A549 (cell line): Measurements from ENCODE around the gene CASP3. TPM values are rescaled to one million over a fixed set of nuclear protein-coding genes. Genes with fewer than 3 reads are reported as not detected.

Source experiments
- ATAC-seq, 2 experiments: fragments of 200-7000 bp in 1 of 2; fragments of >200 bp in 1 of 2; cut with Nextera tagmentation in 1 of 2; cut with Tn5 transposase in 1 of 2; 3 replicates each; pipeline versions ENCODE4 v1.8.0 to v1.9.1; 2018 to 2020; ENCODE audit warnings: mild to moderate bottlenecking in 1 of 2, moderate library complexity in 1 of 2
- CTCF ChIA-PET: fragments of 300-600 bp; sonication (Branson Sonifier 250); formaldehyde crosslinking; extraction: SDS; loops from one replicate; lab custom pipeline; 2021; ENCODE audit warnings: antibody characterized with exemption, inconsistent platforms; lab: Yijun Ruan, JAX
- POLR2A ChIA-PET: fragments of 350-600 bp; formaldehyde crosslinking; extraction: SDS; loops from one replicate; lab custom pipeline; 2021; ENCODE audit warnings: antibody characterized with exemption, inconsistent platforms; lab: Yijun Ruan, JAX
- DNase-seq, 2 experiments: peaks; one replicate each; pipeline versions ENCODE4 v3.0.0 to v3.0.0-alpha.2; 2011 to 2016; ENCODE audit warnings: low read depth in 1 of 2, low spot score in 1 of 2
- FAIRE-seq: peaks from 2 replicates; lab custom pipeline; 2011; peaks lifted over from hg19 to GRCh38; lab: Jason Lieb, UNC
- H3K27ac ChIP-seq, 2 experiments: fragments of >200 bp; sonication (Bioruptor Twin); formaldehyde crosslinking; 3 replicates each; pipeline ENCODE4 v1.5.1; 2016 to 2017
- H3K4me1 ChIP-seq: fragments of >200 bp; sonication (Bioruptor Twin); formaldehyde crosslinking; 3 replicates; pipeline ENCODE4 v1.6.1; 2016
- H3K4me2 ChIP-seq: fragments of >200 bp; sonication (Bioruptor Twin); formaldehyde crosslinking; 3 replicates; pipeline ENCODE4 v1.6.1; 2016
- H3K4me3 ChIP-seq: fragments of >200 bp; sonication (Bioruptor Twin); formaldehyde crosslinking; 3 replicates; pipeline ENCODE4 v1.5.1; 2016
- H3K9me3 ChIP-seq: fragments of >200 bp; sonication (Bioruptor Twin); formaldehyde crosslinking; 3 replicates; pipeline ENCODE4 v1.6.1; 2016
- ATOH8 ChIP-seq: fragments of 250-450 bp; sonication (Bioruptor Pico); IDR thresholded peaks from 2 replicates; pipeline ENCODE4 v1.5.0; 2020; ENCODE audit warnings: low read depth, mild to moderate bottlenecking, moderate library complexity
- EHF ChIP-seq: fragments of 250-450 bp; sonication (Bioruptor Pico); IDR thresholded peaks from 2 replicates; pipeline ENCODE4 v1.5.0; 2020; ENCODE audit warnings: mild to moderate bottlenecking
- ESRRA ChIP-seq: fragments of 150-350 bp; IDR thresholded peaks from 2 replicates; pipeline ENCODE4 v1.6.1; 2014; ENCODE audit warnings: mild to moderate bottlenecking, low read length, borderline replicate concordance
- FOXS1 ChIP-seq: fragments of 250-450 bp; sonication (Bioruptor Pico); IDR thresholded peaks from 2 replicates; pipeline ENCODE4 v1.5.0; 2020; ENCODE audit warnings: mild to moderate bottlenecking, moderate library complexity
- HOXB5 ChIP-seq: fragments of 250-450 bp; sonication (Bioruptor Pico); IDR thresholded peaks from 2 replicates; pipeline ENCODE4 v1.5.0; 2020; ENCODE audit warnings: mild to moderate bottlenecking, moderate library complexity
- JUN ChIP-seq, 2 experiments: fragments of >200 bp; sonication (Bioruptor Twin); formaldehyde crosslinking; IDR thresholded peaks; 2 replicates in 1 of 2; 3 replicates in 1 of 2; pipeline ENCODE4 v1.6.1; 2016 to 2017
- MAFK ChIP-seq: fragments of 450-650 bp; IDR thresholded peaks from 2 replicates; pipeline ENCODE4 v1.6.1; 2014; ENCODE audit not compliant: partially characterized antibody
- MAX ChIP-seq: IDR thresholded peaks from 2 replicates; pipeline ENCODE4 v1.6.1; 2012
- MAZ ChIP-seq: fragments of 150-350 bp; IDR thresholded peaks from 2 replicates; pipeline ENCODE4 v1.6.1; 2014; ENCODE audit warnings: antibody characterized with exemption, low read depth, low read length, borderline replicate concordance
- MYC ChIP-seq: IDR thresholded peaks from 2 replicates; pipeline ENCODE4 v1.6.1; 2012; ENCODE audit warnings: mild to moderate bottlenecking, inconsistent platforms, low read length, improper control_type of control experiment, borderline replicate concordance
- NFE2L2 ChIP-seq: fragments of 150-350 bp; conservative IDR thresholded peaks from 2 replicates; pipeline ENCODE4 v1.6.1; 2014; ENCODE audit warnings: low read length
- POLR2A ChIP-seq: IDR thresholded peaks from 2 replicates; pipeline ENCODE4 v1.6.1; 2012; ENCODE audit warnings: mild to moderate bottlenecking, low read length
- POLR2AphosphoS2 ChIP-seq: conservative IDR thresholded peaks from 2 replicates; pipeline ENCODE4 v1.6.1; 2012; ENCODE audit warnings: low read length, improper control_type of control experiment, inconsistent platforms
- RARB ChIP-seq: fragments of 250-450 bp; sonication (Bioruptor Pico); IDR thresholded peaks from 2 replicates; pipeline ENCODE4 v1.8.0; 2021; ENCODE audit warnings: mild to moderate bottlenecking, moderate library complexity
- SREBF2 ChIP-seq: fragments of 450-650 bp; IDR thresholded peaks from 2 replicates; pipeline ENCODE4 v1.6.1; 2014; ENCODE audit warnings: mild to moderate bottlenecking, moderate library complexity
- ZC3H11A ChIP-seq: fragments of 450-650 bp; IDR thresholded peaks from 2 replicates; pipeline ENCODE4 v1.6.1; 2014; ENCODE audit warnings: antibody characterized with exemption, mild to moderate bottlenecking
- ZNF302 ChIP-seq: fragments of 250-450 bp; sonication (Bioruptor Pico); IDR thresholded peaks from 2 replicates; pipeline ENCODE4 v1.9.0; 2021; ENCODE audit warnings: inconsistent platforms, mild to moderate bottlenecking, moderate library complexity
- WGBS: methylation state at CpG from one replicate; pipeline ENCODE4 v1.1.6; 2017; ENCODE audit errors: missing lambda C conversion rate; 5-methylcytosine and 5-hydroxymethylcytosine counted together
- polyA plus RNA-seq, 4 experiments: library from polyadenylated mRNA; depleted of rRNA in 3 of 4; stranded (reverse); fragments of >200 nt; fragmentation: RNase III in 1 of 4; extraction: RNeasy Plus Mini Kit Qiagen cat#74134 plus additional on column Dnase treatment in 1 of 4; gene quantifications; 2 replicates in 3 of 4; 3 replicates in 1 of 4; pipeline ENCODE4 v1.2.3, GENCODE V29; 2011 to 2017
- TF ChIP-seq, protein P1 (sequence below): IDR thresholded peaks from 2 replicates; pipeline ENCODE4 v1.6.1; 2012
- TF ChIP-seq, protein P2 (sequence below): fragments of 200-600 bp; sonication (generic); IDR thresholded peaks from 2 replicates; pipeline ENCODE4 v1.6.1; 2016; ENCODE audit warnings: antibody characterized with exemption, mild to moderate bottlenecking, moderate library complexity
- TF ChIP-seq, protein P3 (sequence below): fragments of >200 bp; sonication (Bioruptor Twin); formaldehyde crosslinking; IDR thresholded peaks from 2 replicates; pipeline ENCODE4 v1.6.1; 2016
- TF ChIP-seq, protein P4 (sequence below): fragments of >200 bp; sonication (Bioruptor Twin); formaldehyde crosslinking; IDR thresholded peaks from 3 replicates; pipeline ENCODE4 v1.5.1; 2016

CASP3 gene
- polyA plus RNA-seq, 2 of the 4 experiments (the other 2 are of a cell fraction): 17.4 to 25.4 TPM

DNA sequence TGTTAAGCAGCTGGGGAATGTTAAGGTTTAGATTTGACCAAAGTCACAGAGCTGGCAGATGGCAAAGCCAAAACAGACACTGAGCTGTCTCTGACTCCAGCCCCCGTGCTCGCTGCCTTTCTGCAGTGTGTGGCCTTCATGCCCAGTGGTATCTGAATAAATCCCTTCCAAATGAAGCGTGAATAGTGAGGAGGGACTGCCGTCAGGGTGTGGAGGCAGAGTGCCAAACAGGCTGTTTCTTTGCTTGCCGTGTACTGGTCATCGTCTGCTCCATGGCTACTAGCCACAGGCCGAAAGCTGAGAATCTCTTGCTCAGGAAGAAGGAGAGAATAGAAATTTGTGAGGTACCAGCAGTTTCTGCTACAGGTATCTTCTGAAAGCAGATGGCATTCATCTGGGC, 20.0 kb upstream of the CASP3 start:
- DNase-seq: no peak
- Histone ChIP-seq H3K4me2 (no peak overlapping the region), H3K9me3 (no peaks in the 10 kb centered on the region), H3K4me3 (no peak overlapping the region), H3K4me1 (no peaks in the 10 kb centered on the region), H3K27ac (no peak overlapping the region)
- 93% methylated on average over 7 of the region's 7 CpGs for WGBS
- ATAC-seq: no peak
- CTCF ChIA-PET: no interaction called here
- TF ChIP-seq, protein P1, sequence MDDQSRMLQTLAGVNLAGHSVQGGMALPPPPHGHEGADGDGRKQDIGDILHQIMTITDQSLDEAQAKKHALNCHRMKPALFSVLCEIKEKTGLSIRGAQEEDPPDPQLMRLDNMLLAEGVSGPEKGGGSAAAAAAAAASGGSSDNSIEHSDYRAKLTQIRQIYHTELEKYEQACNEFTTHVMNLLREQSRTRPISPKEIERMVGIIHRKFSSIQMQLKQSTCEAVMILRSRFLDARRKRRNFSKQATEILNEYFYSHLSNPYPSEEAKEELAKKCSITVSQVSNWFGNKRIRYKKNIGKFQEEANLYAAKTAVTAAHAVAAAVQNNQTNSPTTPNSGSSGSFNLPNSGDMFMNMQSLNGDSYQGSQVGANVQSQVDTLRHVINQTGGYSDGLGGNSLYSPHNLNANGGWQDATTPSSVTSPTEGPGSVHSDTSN: no peak
- no peak for TF ChIP-seq ZC3H11A
- TF ChIP-seq MYC: no peak
- no peak for TF ChIP-seq JUN (IDR thresholded peaks at IDR 0.05)
- no peak for TF ChIP-seq ESRRA
- no peak for TF ChIP-seq MAFK
- TF ChIP-seq MAX: no peak
- no peak for TF ChIP-seq SREBF2
- TF ChIP-seq NFE2L2: no peak
- FAIRE-seq: no peak
- POLR2A ChIA-PET: no interaction called here

GRCh38 chr4:184668511-184669114, 19.4 kb upstream of the CASP3 start:
- H3K4me3 ChIP-seq: no peak overlapping the region
- no peak for FAIRE-seq
- ATAC-seq: no peak
- DNase-seq: no peak
- TF ChIP-seq POLR2A (no peak), ATOH8 (CRISPR knock-in tag) (no peak), POLR2AphosphoS2 (no peak), MAZ (no peak), FOXS1 (CRISPR knock-in tag) (no peak), RARB (CRISPR knock-in tag) (no peak), HOXB5 (CRISPR knock-in tag) (no peak), EHF (CRISPR knock-in tag) (no peak), ZNF302 (CRISPR knock-in tag) (no peak)
- TF ChIP-seq, protein P2, sequence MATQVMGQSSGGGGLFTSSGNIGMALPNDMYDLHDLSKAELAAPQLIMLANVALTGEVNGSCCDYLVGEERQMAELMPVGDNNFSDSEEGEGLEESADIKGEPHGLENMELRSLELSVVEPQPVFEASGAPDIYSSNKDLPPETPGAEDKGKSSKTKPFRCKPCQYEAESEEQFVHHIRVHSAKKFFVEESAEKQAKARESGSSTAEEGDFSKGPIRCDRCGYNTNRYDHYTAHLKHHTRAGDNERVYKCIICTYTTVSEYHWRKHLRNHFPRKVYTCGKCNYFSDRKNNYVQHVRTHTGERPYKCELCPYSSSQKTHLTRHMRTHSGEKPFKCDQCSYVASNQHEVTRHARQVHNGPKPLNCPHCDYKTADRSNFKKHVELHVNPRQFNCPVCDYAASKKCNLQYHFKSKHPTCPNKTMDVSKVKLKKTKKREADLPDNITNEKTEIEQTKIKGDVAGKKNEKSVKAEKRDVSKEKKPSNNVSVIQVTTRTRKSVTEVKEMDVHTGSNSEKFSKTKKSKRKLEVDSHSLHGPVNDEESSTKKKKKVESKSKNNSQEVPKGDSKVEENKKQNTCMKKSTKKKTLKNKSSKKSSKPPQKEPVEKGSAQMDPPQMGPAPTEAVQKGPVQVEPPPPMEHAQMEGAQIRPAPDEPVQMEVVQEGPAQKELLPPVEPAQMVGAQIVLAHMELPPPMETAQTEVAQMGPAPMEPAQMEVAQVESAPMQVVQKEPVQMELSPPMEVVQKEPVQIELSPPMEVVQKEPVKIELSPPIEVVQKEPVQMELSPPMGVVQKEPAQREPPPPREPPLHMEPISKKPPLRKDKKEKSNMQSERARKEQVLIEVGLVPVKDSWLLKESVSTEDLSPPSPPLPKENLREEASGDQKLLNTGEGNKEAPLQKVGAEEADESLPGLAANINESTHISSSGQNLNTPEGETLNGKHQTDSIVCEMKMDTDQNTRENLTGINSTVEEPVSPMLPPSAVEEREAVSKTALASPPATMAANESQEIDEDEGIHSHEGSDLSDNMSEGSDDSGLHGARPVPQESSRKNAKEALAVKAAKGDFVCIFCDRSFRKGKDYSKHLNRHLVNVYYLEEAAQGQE: no peak
- TF ChIP-seq, protein P3, sequence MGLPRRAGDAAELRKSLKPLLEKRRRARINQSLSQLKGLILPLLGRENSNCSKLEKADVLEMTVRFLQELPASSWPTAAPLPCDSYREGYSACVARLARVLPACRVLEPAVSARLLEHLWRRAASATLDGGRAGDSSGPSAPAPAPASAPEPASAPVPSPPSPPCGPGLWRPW: no peak
- TF ChIP-seq, protein P4, sequence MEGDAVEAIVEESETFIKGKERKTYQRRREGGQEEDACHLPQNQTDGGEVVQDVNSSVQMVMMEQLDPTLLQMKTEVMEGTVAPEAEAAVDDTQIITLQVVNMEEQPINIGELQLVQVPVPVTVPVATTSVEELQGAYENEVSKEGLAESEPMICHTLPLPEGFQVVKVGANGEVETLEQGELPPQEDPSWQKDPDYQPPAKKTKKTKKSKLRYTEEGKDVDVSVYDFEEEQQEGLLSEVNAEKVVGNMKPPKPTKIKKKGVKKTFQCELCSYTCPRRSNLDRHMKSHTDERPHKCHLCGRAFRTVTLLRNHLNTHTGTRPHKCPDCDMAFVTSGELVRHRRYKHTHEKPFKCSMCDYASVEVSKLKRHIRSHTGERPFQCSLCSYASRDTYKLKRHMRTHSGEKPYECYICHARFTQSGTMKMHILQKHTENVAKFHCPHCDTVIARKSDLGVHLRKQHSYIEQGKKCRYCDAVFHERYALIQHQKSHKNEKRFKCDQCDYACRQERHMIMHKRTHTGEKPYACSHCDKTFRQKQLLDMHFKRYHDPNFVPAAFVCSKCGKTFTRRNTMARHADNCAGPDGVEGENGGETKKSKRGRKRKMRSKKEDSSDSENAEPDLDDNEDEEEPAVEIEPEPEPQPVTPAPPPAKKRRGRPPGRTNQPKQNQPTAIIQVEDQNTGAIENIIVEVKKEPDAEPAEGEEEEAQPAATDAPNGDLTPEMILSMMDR: no peak
- TF ChIP-seq, protein P1: no peak
- CTCF ChIA-PET: no interaction called here
- POLR2A ChIA-PET: no interaction called here
- 93% methylated on average over 9 of the region's 9 CpGs for WGBS
- no peaks in the 10 kb centered on the region for H3K4me1 ChIP-seq
- H3K27ac ChIP-seq: no peak overlapping the region
- H3K4me2 ChIP-seq: no peak overlapping the region
- no peaks in the 10 kb centered on the region for H3K9me3 ChIP-seq
